ENCODE results near the gene PEX14.

Gene PEX14

GRCh38 chr1:10516925-10517676 is 42.4 kb downstream of the PEX14 start:
- no peak overlapping the region for H3K4me3 Mint-ChIP-seq
- H3K36me3 Mint-ChIP-seq (ENCODE audit: low read depth): no peaks in the 10 kb centered on the region
- H3K27me3 Mint-ChIP-seq (ENCODE audit: low read depth): peaks cover 8% of the 10 kb centered on the region
- TF ChIP-seq CTCF (IDR thresholded peaks at IDR 0.05; ENCODE audit: unreplicated experiment in 3 of 3): no peak
- H3K27ac Mint-ChIP-seq: peak overlapping the region in 1 of 3 experiments; percentile 12
- no peaks in the 10 kb centered on the region for H3K9me3 Mint-ChIP-seq
- H3K4me1 Mint-ChIP-seq: peaks cover 37% of the 10 kb centered on the region

GRCh38 chr1:10517677-10517982 is 42.9 kb downstream of the PEX14 start:
- no peak for TF ChIP-seq CTCF (IDR thresholded peaks at IDR 0.05; ENCODE audit: unreplicated experiment in 3 of 3)
- Mint-ChIP-seq H3K27me3 (ENCODE audit: low read depth) (peaks cover 8% of the 10 kb centered on the region), H3K4me1 (peaks cover 37% of the 10 kb centered on the region)

GRCh38 chr1:10519016-10519417 is 44.3 kb downstream of the PEX14 start:
- TF ChIP-seq CTCF (IDR thresholded peaks at IDR 0.05; ENCODE audit: unreplicated experiment in 3 of 3): peak in 1 of 3 experiments; percentile 30
- H3K4me1 Mint-ChIP-seq: peaks cover 32% of the 10 kb centered on the region
- no peaks in the 10 kb centered on the region for H3K36me3 Mint-ChIP-seq (ENCODE audit: low read depth)
- H3K27ac Mint-ChIP-seq: peak overlapping the region in 2 of 3 experiments; percentile 5 to 8
- peaks cover 10% of the 10 kb centered on the region for H3K27me3 Mint-ChIP-seq (ENCODE audit: low read depth)
- H3K4me3 Mint-ChIP-seq: peak overlapping the region in 1 of 3 experiments; percentile 4
- H3K9me3 Mint-ChIP-seq: no peaks in the 10 kb centered on the region

More at GRCh38 chr1:10517677-10517982, 42.9 kb downstream of the PEX14 start:
- H3K9me3 Mint-ChIP-seq: no peaks in the 10 kb centered on the region
- H3K27ac Mint-ChIP-seq: no peak overlapping the region
- no peak overlapping the region for H3K4me3 Mint-ChIP-seq
- no peaks in the 10 kb centered on the region for H3K36me3 Mint-ChIP-seq (ENCODE audit: low read depth)

GRCh38 chr1:10520497-10520896 is 45.7 kb downstream of the PEX14 start:
- Mint-ChIP-seq H3K4me1 (peaks cover 23% of the 10 kb centered on the region), H3K27me3 (ENCODE audit: low read depth) (peaks cover 18% of the 10 kb centered on the region), H3K27ac (no peak overlapping the region), H3K4me3 (no peak overlapping the region), H3K36me3 (ENCODE audit: low read depth) (no peaks in the 10 kb centered on the region), H3K9me3 (no peaks in the 10 kb centered on the region)
- no peak for TF ChIP-seq CTCF (IDR thresholded peaks at IDR 0.05; ENCODE audit: unreplicated experiment in 3 of 3)

GRCh38 chr1:10520952-10521351 is 46.2 kb downstream of the PEX14 start:
- Mint-ChIP-seq H3K9me3 (no peaks in the 10 kb centered on the region), H3K27ac (no peak overlapping the region), H3K4me1 (peaks cover 18% of the 10 kb centered on the region), H3K36me3 (ENCODE audit: low read depth) (no peaks in the 10 kb centered on the region), H3K4me3 (no peak overlapping the region), H3K27me3 (ENCODE audit: low read depth) (peaks cover 18% of the 10 kb centered on the region)
- TF ChIP-seq CTCF (IDR thresholded peaks at IDR 0.05; ENCODE audit: unreplicated experiment in 3 of 3): no peak

- Mint-ChIP-seq H3K4me3 (no peak overlapping the region), H3K27me3 (ENCODE audit: low read depth) (peaks cover 15% of the 10 kb centered on the region), H3K4me1 (peaks cover 14% of the 10 kb centered on the region), H3K36me3 (ENCODE audit: low read depth) (no peaks in the 10 kb centered on the region), H3K9me3 (no peaks in the 10 kb centered on the region), H3K27ac (no peak overlapping the region)
- TF ChIP-seq CTCF (IDR thresholded peaks at IDR 0.05; ENCODE audit: unreplicated experiment in 3 of 3): no peak
Measured at GRCh38 chr1:10521537-10522157, 46.9 kb downstream of the PEX14 start.
